Fibroblast of lung (primary cell): Measurements from ENCODE around the gene PGC. TPM values are rescaled to one million over a fixed set of nuclear protein-coding genes. Genes with fewer than 3 reads are reported as not detected.
A peak's percentile ranks its signal among the peaks of the same experiment; 100 is the strongest.

Experiments
- DNase-seq, 2 donors: peaks; one replicate each; pipeline versions ENCODE4 v3.0.0 to v3.0.0-alpha.2; 2010; ENCODE audit warnings: low read depth in 2 of 2
- H2AFZ ChIP-seq: 2 replicates; pipeline ENCODE4 v1.5.1; 2012; ENCODE audit warnings: low read length, control low read depth, inconsistent platforms
- H3K27ac ChIP-seq: 2 replicates; pipeline ENCODE4 v1.5.1; 2011; ENCODE audit warnings: low read length, control low read depth; ENCODE audit not compliant: insufficient read depth
- H3K27me3 ChIP-seq: 2 replicates; pipeline ENCODE4 v1.5.1; 2011; ENCODE audit warnings: mild to moderate bottlenecking, low read length; ENCODE audit not compliant: control insufficient read depth, insufficient read depth
- H3K36me3 ChIP-seq: 2 replicates; pipeline ENCODE4 v1.5.1; 2011; ENCODE audit warnings: low read length; ENCODE audit not compliant: control insufficient read depth, insufficient read depth
- H3K4me1 ChIP-seq: 2 replicates; pipeline ENCODE4 v1.5.1; 2011; ENCODE audit warnings: low read length; ENCODE audit not compliant: control insufficient read depth, insufficient read depth; ENCODE audit errors: extremely low read depth
- H3K4me2 ChIP-seq: 2 replicates; pipeline ENCODE4 v1.5.1; 2011; ENCODE audit warnings: low read length, control low read depth; ENCODE audit not compliant: insufficient read depth; ENCODE audit errors: extremely low read depth
- H3K4me3 ChIP-seq, 4 experiments: fragments of 200-600 bp in 1 of 4; sonication (generic) in 1 of 4; replicated peaks in 1 of 4; 2 replicates each; pipeline ENCODE4 v1.5.1; 2011 to 2016; ENCODE audit warnings: low read length in 4 of 4, low read depth in 3 of 4, mild to moderate bottlenecking in 3 of 4, control low read depth in 2 of 4, inconsistent platforms in 1 of 4, mixed read lengths in 1 of 4; ENCODE audit not compliant: insufficient read depth in 1 of 4; ENCODE audit errors: control extremely low read depth in 1 of 4
- H3K79me2 ChIP-seq: 2 replicates; pipeline ENCODE4 v1.5.1; 2012; ENCODE audit warnings: mild to moderate bottlenecking, low read length, inconsistent platforms; ENCODE audit not compliant: control insufficient read depth, insufficient read depth
- H3K9ac ChIP-seq: 2 replicates; pipeline ENCODE4 v1.5.1; 2011; ENCODE audit warnings: mild to moderate bottlenecking, low read length, control low read depth; ENCODE audit not compliant: insufficient read depth
- H3K9me3 ChIP-seq: 2 replicates; pipeline ENCODE4 v1.5.1; 2012; ENCODE audit warnings: low read depth, low read length; ENCODE audit not compliant: control insufficient read depth, insufficient read depth
- H4K20me1 ChIP-seq: 2 replicates; pipeline ENCODE4 v1.5.1; 2011; ENCODE audit warnings: low read length; ENCODE audit not compliant: control insufficient read depth, insufficient read depth; ENCODE audit errors: extremely low read depth
- CTCF ChIP-seq, 2 donors: IDR thresholded peaks in 1 of 2; conservative IDR thresholded peaks in 1 of 2; 1 replicate in 1 of 2; 2 replicates in 1 of 2; pipeline ENCODE4 v1.5.1; 2011 to 2012; ENCODE audit warnings: low read length in 2 of 2, control low read depth in 1 of 2, inconsistent platforms in 1 of 2, low read depth in 1 of 2, mild to moderate bottlenecking in 1 of 2
- EZH2 ChIP-seq: IDR thresholded peaks from 2 replicates; pipeline ENCODE4 v1.5.1; 2012; ENCODE audit warnings: low read length, control low read depth, mild to moderate bottlenecking; ENCODE audit errors: missing control alignments
- polyA plus RNA-seq, 2 donors: library from polyadenylated mRNA; depleted of rRNA in 1 of 2; stranded (reverse) in 1 of 2; unstranded in 1 of 2; fragments of >200 nt; gene quantifications; 2 replicates each; pipeline ENCODE4 v1.2.1, GENCODE V29; 2011 to 2012; ENCODE audit warnings: missing spikeins in 1 of 2
- total RNA-seq: library from RNA; depleted of rRNA; stranded (reverse); fragments of >200 nt; gene quantifications from 2 replicates; pipeline ENCODE4 v1.2.1, GENCODE V29; 2014

The PGC gene
- total and polyA plus RNA-seq, 2 donors (not counting 1 experiment from before 2014, with no cell fraction given) = not detected

- Histone ChIP-seq H4K20me1 (no peaks in the 10 kb centered on the region), H2AFZ (peak within 1 kb of the TSS; percentile 78), H3K9ac (peak within 1 kb of the TSS; percentile 44), H3K4me3 (peak within 1 kb of the TSS; percentile 63 to 88 (median 72)), H3K9me3 (no peaks in the 10 kb centered on the region), H3K4me2 (peak within 1 kb of the TSS; percentile 88), H3K79me2 (no peaks in the 10 kb centered on the region), H3K27me3 (no peaks in the 10 kb centered on the region), H3K4me1 (peaks cover 3% of the 10 kb centered on the region), H3K36me3 (peaks cover 8% of the 10 kb centered on the region), H3K27ac (peak within 1 kb of the TSS; percentile 6)
- peak; percentile 84 to 96 for DNase-seq
- peak; percentile 84 to 89 for TF ChIP-seq CTCF (conservative IDR thresholded peaks at IDR 0.05 in 1 of 2, IDR thresholded peaks at IDR 0.05 in 1 of 2; ENCODE audit: low read depth in 1 of 2, low read length in 2 of 2)
- TF ChIP-seq EZH2 = no peak
These were observed 32.8 kb upstream of the PGC start, which contains the start of gene FRS3 for GRCh38 chr6:41779788-41780550. FRS3 (minus strand) TSS chr6:41779900; CDS start chr6:41776987, 2,913 bp downstream.

- no peak for DNase-seq
- TF ChIP-seq CTCF (conservative IDR thresholded peaks at IDR 0.05 in 1 of 2, IDR thresholded peaks at IDR 0.05 in 1 of 2; ENCODE audit: low read depth in 1 of 2, low read length in 2 of 2) (no peak), EZH2 (no peak)
- Histone ChIP-seq H3K79me2 (no peaks in the 10 kb centered on the region), H3K9ac (peak overlapping the region; percentile 44), H3K4me2 (peak overlapping the region; percentile 88), H3K4me3 (peak overlapping the region; percentile 63 to 88 (median 72)), H2AFZ (peak overlapping the region; percentile 69), H3K27me3 (no peaks in the 10 kb centered on the region), H3K27ac (peak overlapping the region; percentile 6), H4K20me1 (no peaks in the 10 kb centered on the region), H3K36me3 (peaks cover 9% of the 10 kb centered on the region), H3K4me1 (peaks cover 3% of the 10 kb centered on the region), H3K9me3 (no peaks in the 10 kb centered on the region)
These were observed 32.1 kb upstream of the PGC start for GRCh38 chr6:41779336-41779735.

- Histone ChIP-seq H3K79me2 (no peaks in the 10 kb centered on the region), H2AFZ (peak overlapping the region; percentile 69), H4K20me1 (no peaks in the 10 kb centered on the region)
These were observed 31.7 kb upstream of the PGC start for GRCh38 chr6:41778895-41779294.

More at GRCh38 chr6:41778895-41779294, 31.7 kb upstream of the PGC start:
- Histone ChIP-seq H3K4me3 (peak overlapping the region; percentile 63 to 88 (median 72)), H3K36me3 (peaks cover 12% of the 10 kb centered on the region), H3K9ac (no peak overlapping the region), H3K27ac (peak overlapping the region; percentile 6), H3K4me2 (peak overlapping the region; percentile 88), H3K4me1 (peaks cover 3% of the 10 kb centered on the region), H3K27me3 (no peaks in the 10 kb centered on the region), H3K9me3 (no peaks in the 10 kb centered on the region)
- DNase-seq = no peak
- no peak for TF ChIP-seq CTCF (conservative IDR thresholded peaks at IDR 0.05 in 1 of 2, IDR thresholded peaks at IDR 0.05 in 1 of 2; ENCODE audit: low read depth in 1 of 2, low read length in 2 of 2)
- no peak for TF ChIP-seq EZH2
